Keratinocyte (primary cell): ENCODE data around the gene C2CD2L. TPM values are rescaled to one million over a fixed set of nuclear protein-coding genes. Genes with fewer than 3 reads are reported as not detected.

ENCODE experiments used
- DNase-seq: peaks from one replicate; pipeline ENCODE4 v3.0.0-alpha.2; 2011; ENCODE audit warnings: low read depth, missing footprints, low spot score
- FAIRE-seq: peaks from 2 replicates; lab custom pipeline; 2011; peaks lifted over from hg19 to GRCh38; lab: Jason Lieb, UNC
- H2AFZ ChIP-seq: 2 replicates; pipeline ENCODE4 v1.6.0; 2012; ENCODE audit warnings: low read length, control low read depth, inconsistent platforms; ENCODE audit not compliant: control insufficient read depth
- H3K27ac ChIP-seq: 2 replicates; pipeline ENCODE4 v1.5.1; 2011; ENCODE audit warnings: low read length; ENCODE audit not compliant: control insufficient read depth, insufficient read depth
- H3K27me3 ChIP-seq: 3 replicates; pipeline ENCODE4 v1.6.0; 2011; ENCODE audit warnings: low read length; ENCODE audit not compliant: control insufficient read depth, insufficient read depth; ENCODE audit errors: extremely low read depth
- H3K36me3 ChIP-seq, 2 experiments: 2 replicates in 1 of 2; 3 replicates in 1 of 2; pipeline ENCODE4 v1.5.1; 2011; ENCODE audit warnings: low read length in 2 of 2, mild to moderate bottlenecking in 1 of 2; ENCODE audit not compliant: control insufficient read depth in 2 of 2, insufficient read depth in 2 of 2; ENCODE audit errors: extremely low read depth in 1 of 2
- H3K4me1 ChIP-seq: 3 replicates; pipeline ENCODE4 v1.5.1; 2011; ENCODE audit warnings: low read length; ENCODE audit not compliant: control insufficient read depth, insufficient read depth; ENCODE audit errors: extremely low read depth
- H3K4me2 ChIP-seq: 3 replicates; pipeline ENCODE4 v1.6.0; 2011; ENCODE audit warnings: low read depth, low read length; ENCODE audit not compliant: control insufficient read depth, insufficient read depth; ENCODE audit errors: extremely low read depth
- H3K4me3 ChIP-seq, 3 experiments: fragments of 200-600 bp in 1 of 3; sonication (generic) in 1 of 3; 2 replicates in 2 of 3; 3 replicates in 1 of 3; pipeline ENCODE4 v1.5.1; 2011 to 2016; ENCODE audit warnings: low read length in 3 of 3, mild to moderate bottlenecking in 3 of 3, control low read depth in 2 of 3, inconsistent platforms in 1 of 3, low read depth in 1 of 3, mixed read lengths in 1 of 3, mixed run types in 1 of 3, moderate library complexity in 1 of 3; ENCODE audit not compliant: control insufficient read depth in 2 of 3, insufficient read depth in 2 of 3; ENCODE audit errors: extremely low read depth in 1 of 3
- H3K79me2 ChIP-seq: 2 replicates; pipeline ENCODE4 v1.6.0; 2012; ENCODE audit warnings: low read length; ENCODE audit not compliant: control insufficient read depth, insufficient read depth
- H3K9ac ChIP-seq: 3 replicates; pipeline ENCODE4 v1.6.0; 2011; ENCODE audit warnings: low read length; ENCODE audit not compliant: control insufficient read depth, insufficient read depth; ENCODE audit errors: extremely low read depth
- H3K9me1 ChIP-seq: 3 replicates; pipeline ENCODE4 v1.6.0; 2011; ENCODE audit warnings: low read length; ENCODE audit not compliant: control insufficient read depth, insufficient read depth; ENCODE audit errors: extremely low read depth
- H3K9me3 ChIP-seq: 2 replicates; pipeline ENCODE4 v1.5.1; 2012; ENCODE audit warnings: low read depth, low read length; ENCODE audit not compliant: control insufficient read depth
- H4K20me1 ChIP-seq: 3 replicates; pipeline ENCODE4 v1.6.0; 2011; ENCODE audit warnings: low read length; ENCODE audit not compliant: control insufficient read depth, insufficient read depth; ENCODE audit errors: extremely low read depth
- CTCF ChIP-seq, 3 experiments: IDR thresholded peaks in 1 of 3; conservative IDR thresholded peaks in 1 of 3; optimal IDR thresholded peaks in 1 of 3; 2 replicates in 2 of 3; 3 replicates in 1 of 3; pipeline versions ENCODE3 to v1.5.1; 2011; ENCODE audit warnings: low read length in 3 of 3, mild to moderate bottlenecking in 3 of 3, moderate library complexity in 2 of 3, control low read depth in 1 of 3, inconsistent platforms in 1 of 3; ENCODE audit not compliant: insufficient read depth in 2 of 3; ENCODE audit errors: extremely low read depth in 1 of 3
- EZH2 ChIP-seq: IDR thresholded peaks from one replicate; pipeline ENCODE4 v1.6.1; 2012; ENCODE audit warnings: inconsistent platforms, mild to moderate bottlenecking, low read length, moderate library complexity
- dilution Hi-C: fragments of 300-500 bp; cut with MboI; formaldehyde crosslinking; loops from one replicate; pipeline ENCODE4 v1.7.0; 2020; ENCODE audit warnings: low sequenced_read_pairs; ENCODE audit not compliant: extremely low pct_ligation_motif_present
- polyA plus RNA-seq, 5 experiments: library from polyadenylated mRNA; depleted of rRNA in 3 of 5; stranded (reverse) in 3 of 5; stranded (forward) in 1 of 5; unstranded in 1 of 5; fragments of >200 nt; gene quantifications; 1 replicate in 1 of 5; 2 replicates in 3 of 5; 3 replicates in 1 of 5; pipeline versions ENCODE4 v1.2.1 to v1.2.3, GENCODE V29; 2011 to 2012; ENCODE audit warnings: missing spikeins in 2 of 5, low read depth in 1 of 5, low replicate concordance in 1 of 5

Gene C2CD2L
- polyA plus RNA-seq, 1 donor (not counting 4 experiments of a cell fraction or from before 2014, with no cell fraction given): 2.9 TPM

- no peak overlapping the region for H3K27ac ChIP-seq
- DNase-seq (no peak), FAIRE-seq (no peak)
- no peak overlapping the region for H2AFZ ChIP-seq
- H3K36me3 ChIP-seq: peaks cover 32 to 43% of the 10 kb centered on the region in 2 experiments
- no peaks in the 10 kb centered on the region for H3K4me1 ChIP-seq
- dilution Hi-C loops: no loop called here
- H3K79me2 ChIP-seq: no peaks in the 10 kb centered on the region
- H3K4me3 ChIP-seq: no peak overlapping the region
- no peaks in the 10 kb centered on the region for H4K20me1 ChIP-seq
- no peaks in the 10 kb centered on the region for H3K27me3 ChIP-seq
- no peak overlapping the region for H3K4me2 ChIP-seq
- no peaks in the 10 kb centered on the region for H3K9me1 ChIP-seq
- no peaks in the 10 kb centered on the region for H3K9me3 ChIP-seq
- TF ChIP-seq CTCF (optimal IDR thresholded peaks at IDR 0.05 in 1 of 3, IDR thresholded peaks at IDR 0.05 in 1 of 3, conservative IDR thresholded peaks at IDR 0.05 in 1 of 3; ENCODE audit: extremely low read depth in 1 of 3, insufficient read depth in 2 of 3, low read length in 3 of 3) (no peak), EZH2 (no peak)
- no peak overlapping the region for H3K9ac ChIP-seq
These were observed 29.3 kb upstream of the C2CD2L start for GRCh38 chr11:119077839-119078238.

- Histone ChIP-seq H3K4me3 (no peak overlapping the region), H3K4me1 (no peaks in the 10 kb centered on the region), H3K27ac (no peak overlapping the region), H3K9me3 (no peaks in the 10 kb centered on the region), H3K79me2 (no peaks in the 10 kb centered on the region), H3K4me2 (no peak overlapping the region), H3K9me1 (no peaks in the 10 kb centered on the region), H3K9ac (no peak overlapping the region), H3K27me3 (no peaks in the 10 kb centered on the region), H2AFZ (no peak overlapping the region), H4K20me1 (no peaks in the 10 kb centered on the region), H3K36me3 (peaks cover 22 to 35% of the 10 kb centered on the region in 2 experiments)
- DNase-seq (no peak), FAIRE-seq (no peak)
- TF ChIP-seq EZH2: no peak
- no peak for TF ChIP-seq CTCF (optimal IDR thresholded peaks at IDR 0.05 in 1 of 3, IDR thresholded peaks at IDR 0.05 in 1 of 3, conservative IDR thresholded peaks at IDR 0.05 in 1 of 3; ENCODE audit: extremely low read depth in 1 of 3, insufficient read depth in 2 of 3, low read length in 3 of 3)
- dilution Hi-C loops: no loop called here
These were observed 28.3 kb upstream of the C2CD2L start for GRCh38 chr11:119078675-119079420.
